MM.1S (cell line): ENCODE measurements around the gene SORCS2.

Experiments
- CTCF ChIP-seq: fragments of 300-600 bp; sonication (generic); IDR thresholded peaks from 2 replicates; pipeline ENCODE4 v1.5.1; 2016; ENCODE audit warnings: antibody characterized with exemption, low read length, mixed read lengths
- EZH2 ChIP-seq: fragments of 300-600 bp; sonication (generic); optimal IDR thresholded peaks from 2 replicates; pipeline ENCODE3; 2017; ENCODE audit warnings: low read depth, mild to moderate bottlenecking, antibody characterized with exemption, low read length, mixed read lengths
- EZH2phosphoT487 ChIP-seq: fragments of 300-600 bp; sonication (generic); IDR thresholded peaks from 2 replicates; pipeline ENCODE4 v1.6.1; 2018; ENCODE audit warnings: antibody characterized with exemption, low read length

GRCh38 chr4:7420661-7421040, 228.3 kb downstream of the SORCS2 start:
- no peak for TF ChIP-seq CTCF
- TF ChIP-seq EZH2, result no peak
- TF ChIP-seq EZH2phosphoT487, result no peak
